ENCODE results near the gene FAM32A. TPM values are rescaled to one million over a fixed set of nuclear protein-coding genes. Genes with fewer than 3 reads are reported as not detected.
A peak's percentile ranks its signal among the peaks of the same experiment; 100 is the strongest.

Gene FAM32A
- total RNA-seq, 6 donors from 2014 or later = 47.1 to 84.8 (median 58.5) TPM

DNA sequence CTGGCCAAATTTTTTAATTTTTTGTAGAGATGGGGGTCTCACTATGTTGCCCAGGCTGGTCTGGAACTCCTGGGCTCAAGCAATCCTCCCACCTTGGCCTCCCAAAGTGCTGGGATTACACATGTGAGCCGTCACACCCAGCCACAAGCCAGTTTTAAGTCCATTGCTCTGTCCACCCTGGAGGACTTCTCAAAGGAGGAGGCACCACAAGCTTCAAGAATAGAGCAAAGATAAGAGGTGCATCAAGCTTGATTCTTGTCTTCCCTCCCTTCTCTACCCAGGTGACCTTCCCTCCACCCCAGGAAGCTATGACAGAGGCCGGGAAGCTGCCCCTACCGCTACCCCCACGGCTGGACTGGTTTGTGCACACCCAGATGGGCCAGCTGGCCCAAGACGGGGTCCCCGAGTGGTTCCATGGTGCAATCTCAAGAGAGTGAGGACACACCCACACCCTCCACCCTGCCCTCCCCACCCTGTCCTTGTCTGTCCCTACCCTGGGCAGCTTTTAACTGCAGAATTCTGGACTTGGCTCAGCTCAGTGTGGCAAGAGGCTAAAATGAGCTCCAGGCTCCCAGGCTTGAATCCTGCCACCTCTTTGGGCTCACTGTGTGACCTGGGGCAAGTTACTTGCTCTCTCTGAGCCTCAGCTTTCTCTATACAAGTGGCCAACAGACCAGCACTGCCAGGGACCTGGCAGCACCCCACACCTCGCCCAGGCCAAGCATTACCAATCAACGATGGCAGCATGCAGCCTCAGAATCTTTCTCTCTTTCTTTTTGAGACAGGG, 36.6 kb upstream of the FAM32A start:
- peaks cover 0 to 8% (median 0%) of the 10 kb centered on the region in 4 donors for H3K36me3 ChIP-seq
- DNase-seq (no peak), ATAC-seq (ENCODE audit: low FRiP score in 2 of 2) (no peak)
- H3K4me3 ChIP-seq = no peak overlapping the region
- peak overlapping the region in 3 of 4 donors; percentile 67 to 79 (median 78) for H3K27ac ChIP-seq
- H3K4me1 ChIP-seq = peaks cover 0 to 10% (median 3%) of the 10 kb centered on the region in 4 donors
- H3K9me3 ChIP-seq = no peaks in the 10 kb centered on the region
- WGBS, 2 donors = 67 to 76% methylated on average over 8 of the region's 8 CpGs
- no peaks in the 10 kb centered on the region for H3K27me3 ChIP-seq
- TF ChIP-seq POLR2A (IDR thresholded peaks at IDR 0.05) (no peak), EP300 (IDR thresholded peaks at IDR 0.05) (no peak), POLR2AphosphoS5 (IDR thresholded peaks at IDR 0.05) (no peak)
- TF ChIP-seq, protein P1, sequence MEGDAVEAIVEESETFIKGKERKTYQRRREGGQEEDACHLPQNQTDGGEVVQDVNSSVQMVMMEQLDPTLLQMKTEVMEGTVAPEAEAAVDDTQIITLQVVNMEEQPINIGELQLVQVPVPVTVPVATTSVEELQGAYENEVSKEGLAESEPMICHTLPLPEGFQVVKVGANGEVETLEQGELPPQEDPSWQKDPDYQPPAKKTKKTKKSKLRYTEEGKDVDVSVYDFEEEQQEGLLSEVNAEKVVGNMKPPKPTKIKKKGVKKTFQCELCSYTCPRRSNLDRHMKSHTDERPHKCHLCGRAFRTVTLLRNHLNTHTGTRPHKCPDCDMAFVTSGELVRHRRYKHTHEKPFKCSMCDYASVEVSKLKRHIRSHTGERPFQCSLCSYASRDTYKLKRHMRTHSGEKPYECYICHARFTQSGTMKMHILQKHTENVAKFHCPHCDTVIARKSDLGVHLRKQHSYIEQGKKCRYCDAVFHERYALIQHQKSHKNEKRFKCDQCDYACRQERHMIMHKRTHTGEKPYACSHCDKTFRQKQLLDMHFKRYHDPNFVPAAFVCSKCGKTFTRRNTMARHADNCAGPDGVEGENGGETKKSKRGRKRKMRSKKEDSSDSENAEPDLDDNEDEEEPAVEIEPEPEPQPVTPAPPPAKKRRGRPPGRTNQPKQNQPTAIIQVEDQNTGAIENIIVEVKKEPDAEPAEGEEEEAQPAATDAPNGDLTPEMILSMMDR (IDR thresholded peaks at IDR 0.05) = no peak

DNA sequence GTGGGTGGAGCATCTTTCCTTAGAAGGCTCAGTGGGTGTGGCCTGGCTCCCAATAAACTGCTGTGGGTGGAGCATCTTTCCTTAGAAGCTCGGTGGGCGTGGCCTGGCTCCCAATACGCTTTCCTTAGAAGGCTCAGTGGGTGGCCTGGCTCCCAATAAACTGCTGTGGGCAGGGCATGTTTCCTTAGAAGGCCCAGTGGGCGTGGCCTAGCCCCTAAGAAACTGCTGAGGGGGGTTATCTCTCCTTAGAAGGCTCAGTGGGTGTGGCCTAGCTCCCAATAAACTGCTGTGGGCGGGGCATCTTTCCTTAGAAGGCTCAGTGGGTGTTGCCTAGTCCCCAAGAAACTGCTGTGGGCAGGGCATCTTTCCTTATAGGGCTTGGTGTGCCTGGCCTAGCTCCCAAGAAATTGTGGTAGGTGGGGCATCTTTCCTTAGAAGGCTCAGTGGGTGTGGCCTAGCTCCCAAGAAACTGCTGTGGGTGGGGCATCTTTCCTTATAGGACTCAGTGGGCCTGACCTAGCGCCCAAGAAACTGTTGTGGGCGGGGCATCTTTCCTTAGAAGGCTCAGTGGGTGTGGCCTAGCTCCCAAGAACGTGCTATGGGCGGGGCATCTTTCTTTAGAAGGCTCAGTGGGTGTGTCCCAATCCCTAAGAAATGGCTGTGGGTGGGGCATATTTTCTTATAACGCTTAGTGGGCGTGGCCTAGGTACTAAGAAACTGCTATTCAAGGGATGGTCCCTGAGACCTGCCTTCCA, 31.5 kb upstream of the FAM32A start:
- 81 to 86% methylated on average over 6 to 11 of the region's 11 CpGs for WGBS, 2 donors

DNA sequence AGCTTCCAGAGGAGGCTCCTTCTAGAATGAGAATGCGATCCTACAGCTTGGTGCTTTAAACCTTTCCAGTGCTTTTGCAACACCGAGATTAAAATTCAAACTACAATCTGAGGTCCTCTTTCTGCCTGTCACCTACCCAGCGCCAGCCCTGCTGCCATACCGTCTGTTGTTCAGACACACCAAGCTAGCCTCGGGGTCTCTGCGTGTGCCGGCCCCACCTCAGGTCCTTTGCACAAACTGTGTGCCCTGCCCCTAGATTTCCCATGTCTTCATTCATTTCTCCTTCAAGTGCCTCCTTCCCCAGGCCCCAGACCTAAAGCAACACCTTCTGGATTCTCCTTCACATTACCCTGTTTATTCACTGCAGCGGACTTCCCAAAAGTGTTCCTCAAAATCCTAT, 30.7 kb upstream of the FAM32A start:
- TF ChIP-seq POLR2AphosphoS5 (IDR thresholded peaks at IDR 0.05) = no peak
- TF ChIP-seq, protein P1 (IDR thresholded peaks at IDR 0.05) = no peak
- no peak for TF ChIP-seq EP300 (IDR thresholded peaks at IDR 0.05)
- TF ChIP-seq POLR2A (IDR thresholded peaks at IDR 0.05) = no peak
- 94 to 99% methylated on average over 8 of the region's 8 CpGs for WGBS, 2 donors
- no peaks in the 10 kb centered on the region for H3K9me3 ChIP-seq
- H3K4me3 ChIP-seq = no peak overlapping the region
- H3K4me1 ChIP-seq = no peaks in the 10 kb centered on the region
- no peak for ATAC-seq (ENCODE audit: low FRiP score in 2 of 2)
- no peak for DNase-seq
- H3K36me3 ChIP-seq = peaks cover 0 to 14% (median 4%) of the 10 kb centered on the region in 4 donors
- H3K27ac ChIP-seq = no peak overlapping the region
- no peaks in the 10 kb centered on the region for H3K27me3 ChIP-seq

More for the DNA sequence above, 31.5 kb upstream of the FAM32A start:
- no peak for DNase-seq
- no peak for ATAC-seq (ENCODE audit: low FRiP score in 2 of 2)
- H3K36me3 ChIP-seq = peaks cover 0 to 14% (median 4%) of the 10 kb centered on the region in 4 donors
- TF ChIP-seq POLR2AphosphoS5 (IDR thresholded peaks at IDR 0.05) (no peak), EP300 (IDR thresholded peaks at IDR 0.05) (no peak), POLR2A (IDR thresholded peaks at IDR 0.05) (no peak)
- TF ChIP-seq, protein P1 (IDR thresholded peaks at IDR 0.05) = no peak
- H3K4me3 ChIP-seq = no peak overlapping the region
- peaks cover 0 to 2% (median 0%) of the 10 kb centered on the region in 4 donors for H3K4me1 ChIP-seq
- H3K27ac ChIP-seq = no peak overlapping the region
- H3K27me3 ChIP-seq = no peaks in the 10 kb centered on the region
- H3K9me3 ChIP-seq = no peaks in the 10 kb centered on the region

DNA sequence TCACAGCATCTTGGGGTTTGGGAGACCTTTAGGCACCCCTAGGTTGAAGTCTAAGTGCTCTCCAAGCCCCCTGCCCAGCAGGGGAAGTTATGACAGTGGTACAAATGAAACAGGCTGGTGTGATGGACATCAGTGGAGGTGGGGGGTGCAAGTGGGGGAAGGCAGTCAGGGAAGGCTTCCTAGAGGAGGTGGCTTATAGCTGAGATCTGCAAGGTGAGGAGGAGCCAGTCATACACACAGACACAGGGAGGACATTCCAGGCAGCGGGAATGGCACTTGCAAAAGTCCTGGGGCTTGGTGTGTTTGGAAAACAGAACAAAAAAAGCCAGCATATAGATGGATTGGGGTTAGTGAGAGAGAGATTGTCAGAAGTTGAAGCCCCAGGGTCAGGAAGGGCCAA, 30.1 kb upstream of the FAM32A start:
- Histone ChIP-seq H3K36me3 (peaks cover 0 to 14% (median 4%) of the 10 kb centered on the region in 4 donors), H3K27me3 (no peaks in the 10 kb centered on the region), H3K4me1 (no peaks in the 10 kb centered on the region), H3K4me3 (no peak overlapping the region), H3K9me3 (no peaks in the 10 kb centered on the region), H3K27ac (no peak overlapping the region)
- ATAC-seq (ENCODE audit: low FRiP score in 2 of 2) = no peak
- TF ChIP-seq POLR2AphosphoS5 (IDR thresholded peaks at IDR 0.05) (no peak), POLR2A (IDR thresholded peaks at IDR 0.05) (no peak), EP300 (IDR thresholded peaks at IDR 0.05) (no peak)
- TF ChIP-seq, protein P1 (IDR thresholded peaks at IDR 0.05) = no peak
- WGBS, 2 donors = 81 to 84% methylated on average over 1 of the region's 1 CpG
- no peak for DNase-seq

All from upper lobe of left lung (tissue), 6 donors.